Neural cell (in vitro differentiated cells): ENCODE data around the gene CD37. TPM values are rescaled to one million over a fixed set of nuclear protein-coding genes. Genes with fewer than 3 reads are reported as not detected.

Experiments used
- H2AFZ ChIP-seq: fragments of 200-600, 300-800 bp; sonication (generic), shearing (Covaris generic); 2 replicates; pipeline ENCODE4 v1.6.0; 2014; ENCODE audit warnings: low read depth, mild to moderate bottlenecking, antibody characterized with exemption, low read length, moderate library complexity
- H3F3A ChIP-seq: fragments of 200-600 bp; shearing (Covaris generic); 2 replicates; pipeline ENCODE4 v1.6.1; 2016; ENCODE audit warnings: mild to moderate bottlenecking, moderate library complexity, mixed read lengths, antibody characterized with exemption, low read length; ENCODE audit not compliant: insufficient read depth, poor library complexity, severe bottlenecking
- H3K27ac ChIP-seq: fragments of 200-600, 300-800 bp; sonication (generic), shearing (Covaris generic); 2 replicates; pipeline ENCODE4 v1.5.1; 2014; ENCODE audit warnings: mild to moderate bottlenecking, low read length, moderate library complexity
- H3K27me3 ChIP-seq: fragments of 300-800, 200-600 bp; sonication (generic), shearing (Covaris generic); 2 replicates; pipeline ENCODE4 v1.6.0; 2014; ENCODE audit warnings: mild to moderate bottlenecking, low read depth, low read length, moderate library complexity; ENCODE audit not compliant: insufficient read depth
- H3K36me3 ChIP-seq: fragments of 300-800, 200-600 bp; sonication (generic), shearing (Covaris generic); 2 replicates; pipeline ENCODE4 v1.5.1; 2014; ENCODE audit warnings: mild to moderate bottlenecking, antibody characterized with exemption, low read length, moderate library complexity; ENCODE audit not compliant: insufficient read depth
- H3K4me2 ChIP-seq: fragments of 300-800, 200-600 bp; sonication (generic), shearing (Covaris generic); 2 replicates; pipeline ENCODE4 v1.6.0; 2014; ENCODE audit warnings: mild to moderate bottlenecking, low read length
- H3K4me3 ChIP-seq: fragments of 300-800, 200-600 bp; sonication (generic), shearing (Covaris generic); 2 replicates; pipeline ENCODE4 v1.5.1; 2014; ENCODE audit warnings: mild to moderate bottlenecking, low read length, moderate library complexity
- H3K79me2 ChIP-seq: fragments of 200-600 bp; shearing (Covaris generic); replicated peaks from 2 replicates; pipeline ENCODE4 v1.6.0; 2014; ENCODE audit warnings: mild to moderate bottlenecking, low read length, moderate library complexity; ENCODE audit not compliant: insufficient read depth
- H3K9ac ChIP-seq: fragments of 300-800, 200-600 bp; sonication (generic), shearing (Covaris generic); 2 replicates; pipeline ENCODE4 v1.6.1; 2016; ENCODE audit warnings: mild to moderate bottlenecking, low read length, mixed read lengths
- H3K9me2 ChIP-seq: fragments of 200-600 bp; shearing (Covaris generic); 2 replicates; pipeline ENCODE4 v1.6.1; 2016; ENCODE audit warnings: mild to moderate bottlenecking, low read length, mixed read lengths; ENCODE audit not compliant: insufficient read depth
- H3K9me3 ChIP-seq: fragments of 200-600, 300-800 bp; sonication (generic), shearing (Covaris generic); 2 replicates; pipeline ENCODE4 v1.6.1; 2016; ENCODE audit warnings: mild to moderate bottlenecking, mixed run types, low read length, moderate library complexity, mixed read lengths
- H4K20me1 ChIP-seq: fragments of 200-600 bp; shearing (Covaris generic); 2 replicates; pipeline ENCODE4 v1.6.1; 2016; ENCODE audit warnings: mild to moderate bottlenecking, mixed run types; ENCODE audit not compliant: insufficient read depth
- EP300 ChIP-seq: fragments of 450-650 bp; conservative IDR thresholded peaks from 2 replicates; pipeline ENCODE4 v1.6.1; 2014; ENCODE audit warnings: antibody characterized with exemption, mild to moderate bottlenecking, moderate library complexity; ENCODE audit not compliant: poor library complexity, severe bottlenecking
- EZH2 ChIP-seq: fragments of 200-600, 300-800 bp; shearing (Covaris generic), sonication (generic); IDR thresholded peaks from 2 replicates; pipeline ENCODE4 v1.6.1; 2014; ENCODE audit warnings: antibody characterized with exemption, low read length, borderline replicate concordance, mild to moderate bottlenecking; ENCODE audit not compliant: insufficient read depth, poor library complexity, severe bottlenecking
- MXI1 ChIP-seq: fragments of 450-650 bp; conservative IDR thresholded peaks from 2 replicates; pipeline ENCODE4 v1.6.1; 2014; ENCODE audit warnings: antibody characterized with exemption, mild to moderate bottlenecking; ENCODE audit not compliant: poor library complexity, severe bottlenecking
- POLR2AphosphoS5 ChIP-seq: IDR thresholded peaks from 2 replicates; pipeline ENCODE4 v1.6.1; 2012
- RAD21 ChIP-seq: fragments of 450-650 bp; conservative IDR thresholded peaks from 2 replicates; pipeline ENCODE4 v1.6.1; 2014; ENCODE audit warnings: antibody characterized with exemption, mild to moderate bottlenecking, moderate library complexity
- SMC3 ChIP-seq: fragments of 450-650 bp; conservative IDR thresholded peaks from 2 replicates; pipeline ENCODE4 v1.6.1; 2014; ENCODE audit warnings: antibody characterized with exemption, mild to moderate bottlenecking, moderate library complexity; ENCODE audit not compliant: poor library complexity
- TAF1 ChIP-seq: IDR thresholded peaks from 2 replicates; pipeline ENCODE4 v1.6.1; 2012; ENCODE audit warnings: low read depth
- polyA plus RNA-seq: library from polyadenylated mRNA; depleted of rRNA; stranded (reverse); fragments of >200 nt; gene quantifications from 2 replicates; pipeline ENCODE4 v1.2.3, GENCODE V29; 2014
- TF ChIP-seq, protein P1 (sequence below): fragments of 450-650 bp; IDR thresholded peaks from 2 replicates; pipeline ENCODE4 v1.5.1; 2014; ENCODE audit warnings: antibody characterized with exemption, mild to moderate bottlenecking, moderate library complexity; ENCODE audit not compliant: poor library complexity, severe bottlenecking
- TF ChIP-seq, protein P2 (sequence below): IDR thresholded peaks from 2 replicates; pipeline ENCODE4 v1.6.1; 2012; ENCODE audit warnings: borderline replicate concordance

The CD37 gene
- polyA plus RNA-seq, 1 donor from 2014 or later = not detected

DNA sequence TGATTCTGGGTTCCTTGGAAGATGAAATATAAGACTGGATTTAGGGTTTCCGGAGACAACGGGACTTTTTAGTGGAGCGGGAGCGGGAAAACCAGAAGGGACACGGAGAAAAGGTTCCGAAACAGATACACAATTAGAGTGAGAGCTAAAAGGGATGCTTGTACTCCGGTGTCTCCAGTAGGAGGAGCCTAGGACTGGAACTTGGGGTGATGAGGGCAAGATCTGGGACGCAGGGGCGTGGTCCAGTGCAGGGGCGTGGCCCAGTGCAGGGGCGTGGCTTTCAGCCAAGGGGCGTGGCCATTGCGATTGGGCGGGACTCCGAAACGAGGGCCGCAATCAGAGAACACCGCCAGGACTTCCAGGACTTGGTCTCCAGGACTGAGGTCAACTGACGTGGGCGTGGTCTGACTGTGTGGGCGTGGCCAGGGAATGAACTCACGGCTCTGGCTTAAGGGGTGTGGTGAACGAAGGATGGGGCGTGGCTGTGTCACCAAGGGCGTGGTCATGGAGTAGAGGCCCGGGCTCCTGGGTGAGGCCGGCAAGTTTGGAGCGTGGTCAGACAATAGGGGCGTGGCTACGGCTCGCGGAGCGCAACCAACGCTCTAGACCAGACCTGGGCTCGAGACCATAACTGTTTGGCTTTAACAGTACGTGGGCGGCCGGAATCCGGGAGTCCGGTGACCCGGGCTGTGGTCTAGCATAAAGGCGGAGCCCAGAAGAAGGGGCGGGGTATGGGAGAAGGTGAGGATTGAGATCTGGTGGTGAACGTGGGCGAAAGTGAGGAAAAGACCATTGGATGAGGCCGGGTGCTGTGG is 28.3 kb downstream of the CD37 start, which contains the start of gene DKKL1:
DKKL1 (plus strand) TSS at position 610 of the 815 bp plus-strand sequence; CDS start at position 732, 122 bp downstream.
- H3K9me3 ChIP-seq = no peaks in the 10 kb centered on the region
- H3K9ac ChIP-seq = no peak within 1 kb of the TSS
- H3K4me3 ChIP-seq = peak within 1 kb of the TSS; percentile 56
- peaks cover 23% of the 10 kb centered on the region for H3K27me3 ChIP-seq
- no peak within 1 kb of the TSS for H2AFZ ChIP-seq
- peaks cover 30% of the 10 kb centered on the region for H3K79me2 ChIP-seq
- H3K36me3 ChIP-seq = no peaks in the 10 kb centered on the region
- no peaks in the 10 kb centered on the region for H3F3A ChIP-seq
- no peaks in the 10 kb centered on the region for H4K20me1 ChIP-seq
- no peak within 1 kb of the TSS for H3K27ac ChIP-seq
- TF ChIP-seq SMC3 (no peak), EP300 (no peak), POLR2AphosphoS5 (no peak), RAD21 (no peak), EZH2 (no peak)
- TF ChIP-seq, protein P1, sequence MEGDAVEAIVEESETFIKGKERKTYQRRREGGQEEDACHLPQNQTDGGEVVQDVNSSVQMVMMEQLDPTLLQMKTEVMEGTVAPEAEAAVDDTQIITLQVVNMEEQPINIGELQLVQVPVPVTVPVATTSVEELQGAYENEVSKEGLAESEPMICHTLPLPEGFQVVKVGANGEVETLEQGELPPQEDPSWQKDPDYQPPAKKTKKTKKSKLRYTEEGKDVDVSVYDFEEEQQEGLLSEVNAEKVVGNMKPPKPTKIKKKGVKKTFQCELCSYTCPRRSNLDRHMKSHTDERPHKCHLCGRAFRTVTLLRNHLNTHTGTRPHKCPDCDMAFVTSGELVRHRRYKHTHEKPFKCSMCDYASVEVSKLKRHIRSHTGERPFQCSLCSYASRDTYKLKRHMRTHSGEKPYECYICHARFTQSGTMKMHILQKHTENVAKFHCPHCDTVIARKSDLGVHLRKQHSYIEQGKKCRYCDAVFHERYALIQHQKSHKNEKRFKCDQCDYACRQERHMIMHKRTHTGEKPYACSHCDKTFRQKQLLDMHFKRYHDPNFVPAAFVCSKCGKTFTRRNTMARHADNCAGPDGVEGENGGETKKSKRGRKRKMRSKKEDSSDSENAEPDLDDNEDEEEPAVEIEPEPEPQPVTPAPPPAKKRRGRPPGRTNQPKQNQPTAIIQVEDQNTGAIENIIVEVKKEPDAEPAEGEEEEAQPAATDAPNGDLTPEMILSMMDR = no peak
- H3K4me2 ChIP-seq = no peak within 1 kb of the TSS
- H3K9me2 ChIP-seq = no peaks in the 10 kb centered on the region

DNA sequence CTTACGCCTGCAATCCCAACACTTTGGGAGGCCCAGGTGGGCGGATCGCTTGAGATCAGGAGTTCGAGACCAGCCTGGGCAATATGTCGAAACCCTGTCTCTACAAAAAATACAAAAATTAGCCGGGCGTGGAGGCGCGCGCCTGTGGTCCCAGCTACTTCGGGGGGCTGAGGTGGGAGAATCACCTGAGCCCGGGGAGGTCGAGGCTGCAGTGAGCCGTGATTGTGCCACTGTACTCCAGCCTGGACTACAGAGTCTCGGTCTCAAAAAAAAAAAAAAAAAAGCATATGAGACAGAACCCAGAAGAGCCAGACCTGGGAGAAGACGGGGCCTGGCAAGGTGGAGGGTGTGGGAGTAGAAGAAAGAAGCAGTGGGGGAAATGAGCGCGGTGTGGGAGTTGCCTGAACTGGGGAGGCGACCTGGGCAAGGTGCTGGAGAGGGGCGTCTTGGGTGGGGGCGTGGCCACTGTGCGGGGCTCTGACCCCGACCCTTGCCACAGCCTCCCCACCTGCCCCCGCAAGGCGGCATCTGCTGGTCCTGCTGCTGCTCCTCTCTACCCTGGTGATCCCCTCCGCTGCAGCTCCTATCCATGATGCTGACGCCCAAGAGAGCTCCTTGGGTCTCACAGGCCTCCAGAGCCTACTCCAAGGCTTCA is 29.0 kb downstream of the CD37 start:
- no peaks in the 10 kb centered on the region for H3K36me3 ChIP-seq
- no peak overlapping the region for H3K27ac ChIP-seq
- H3K27me3 ChIP-seq = peaks cover 23% of the 10 kb centered on the region
- no peaks in the 10 kb centered on the region for H3K9me3 ChIP-seq
- H3K9ac ChIP-seq = no peak overlapping the region
- H3K79me2 ChIP-seq = peaks cover 30% of the 10 kb centered on the region
- TF ChIP-seq, protein P2, sequence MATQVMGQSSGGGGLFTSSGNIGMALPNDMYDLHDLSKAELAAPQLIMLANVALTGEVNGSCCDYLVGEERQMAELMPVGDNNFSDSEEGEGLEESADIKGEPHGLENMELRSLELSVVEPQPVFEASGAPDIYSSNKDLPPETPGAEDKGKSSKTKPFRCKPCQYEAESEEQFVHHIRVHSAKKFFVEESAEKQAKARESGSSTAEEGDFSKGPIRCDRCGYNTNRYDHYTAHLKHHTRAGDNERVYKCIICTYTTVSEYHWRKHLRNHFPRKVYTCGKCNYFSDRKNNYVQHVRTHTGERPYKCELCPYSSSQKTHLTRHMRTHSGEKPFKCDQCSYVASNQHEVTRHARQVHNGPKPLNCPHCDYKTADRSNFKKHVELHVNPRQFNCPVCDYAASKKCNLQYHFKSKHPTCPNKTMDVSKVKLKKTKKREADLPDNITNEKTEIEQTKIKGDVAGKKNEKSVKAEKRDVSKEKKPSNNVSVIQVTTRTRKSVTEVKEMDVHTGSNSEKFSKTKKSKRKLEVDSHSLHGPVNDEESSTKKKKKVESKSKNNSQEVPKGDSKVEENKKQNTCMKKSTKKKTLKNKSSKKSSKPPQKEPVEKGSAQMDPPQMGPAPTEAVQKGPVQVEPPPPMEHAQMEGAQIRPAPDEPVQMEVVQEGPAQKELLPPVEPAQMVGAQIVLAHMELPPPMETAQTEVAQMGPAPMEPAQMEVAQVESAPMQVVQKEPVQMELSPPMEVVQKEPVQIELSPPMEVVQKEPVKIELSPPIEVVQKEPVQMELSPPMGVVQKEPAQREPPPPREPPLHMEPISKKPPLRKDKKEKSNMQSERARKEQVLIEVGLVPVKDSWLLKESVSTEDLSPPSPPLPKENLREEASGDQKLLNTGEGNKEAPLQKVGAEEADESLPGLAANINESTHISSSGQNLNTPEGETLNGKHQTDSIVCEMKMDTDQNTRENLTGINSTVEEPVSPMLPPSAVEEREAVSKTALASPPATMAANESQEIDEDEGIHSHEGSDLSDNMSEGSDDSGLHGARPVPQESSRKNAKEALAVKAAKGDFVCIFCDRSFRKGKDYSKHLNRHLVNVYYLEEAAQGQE = no peak
- no peak for TF ChIP-seq EP300
- TF ChIP-seq, protein P1 = no peak
- no peak for TF ChIP-seq RAD21
- TF ChIP-seq POLR2AphosphoS5 = no peak
- TF ChIP-seq EZH2 = no peak
- no peak for TF ChIP-seq MXI1
- TF ChIP-seq TAF1 = no peak
- no peak for TF ChIP-seq SMC3
- H2AFZ ChIP-seq = no peak overlapping the region
- H3K4me2 ChIP-seq = no peak overlapping the region
- peak overlapping the region; percentile 56 for H3K4me3 ChIP-seq
- H3K9me2 ChIP-seq = no peaks in the 10 kb centered on the region
- H3F3A ChIP-seq = no peaks in the 10 kb centered on the region
- H4K20me1 ChIP-seq = no peaks in the 10 kb centered on the region
